GM10248 (cell line): ENCODE data around the gene CST9.
A peak's percentile ranks its signal among the peaks of the same experiment; 100 is the strongest.

ENCODE experiments used
- CTCF ChIA-PET: fragments of 300-600 bp; sonication (Branson Sonifier 250); formaldehyde crosslinking; extraction: SDS; loops from one replicate; lab custom pipeline; 2021; ENCODE audit warnings: antibody characterized with exemption; lab: Yijun Ruan, JAX
- POLR2A ChIA-PET: fragments of 350-650 bp; sonication (Branson Sonifier 250); formaldehyde crosslinking; extraction: SDS; loops from one replicate; lab custom pipeline; 2020; ENCODE audit warnings: antibody characterized with exemption; lab: Yijun Ruan, JAX
- DNase-seq: peaks from one replicate; pipeline ENCODE4 v3.0.0; 2012; ENCODE audit errors: extremely low spot score
- CTCF ChIP-seq: IDR thresholded peaks from 2 replicates; pipeline ENCODE4 v1.5.1; 2012; ENCODE audit warnings: mild to moderate bottlenecking, low read depth; ENCODE audit errors: extremely low read depth, missing control alignments, control extremely low read depth

Gene CST9

GRCh38 chr20:23629542-23630391 is 24.1 kb upstream of the CST9 start:
- ChIA-PET POLR2A (no interaction called here), CTCF (no interaction called here)
- no peak for DNase-seq
- no peak for TF ChIP-seq CTCF

GRCh38 chr20:23629017-23629541 is 23.4 kb upstream of the CST9 start:
- CTCF ChIA-PET: no interaction called here
- POLR2A ChIA-PET: no interaction called here
- DNase-seq: no peak
- TF ChIP-seq CTCF: no peak

- ChIA-PET POLR2A (no interaction called here), CTCF (no interaction called here)
- DNase-seq: no peak
Observed at GRCh38 chr20:23628402-23629016, 22.8 kb upstream of the CST9 start.

GRCh38 chr20:23627501-23627900 is 21.8 kb upstream of the CST9 start:
- TF ChIP-seq CTCF: no peak
- POLR2A ChIA-PET: no interaction called here
- no peak for DNase-seq
- CTCF ChIA-PET: interaction anchor here (1.0 kb wide), 1 partner anchor 21 kb away, joined by 4 read pairs; no protein-coding TSS in a partner anchor

More at GRCh38 chr20:23628402-23629016, 22.8 kb upstream of the CST9 start:
- no peak for TF ChIP-seq CTCF

GRCh38 chr20:23626040-23626620 is 20.4 kb upstream of the CST9 start:
- ChIA-PET CTCF (interaction anchor here (1.0 kb wide), 1 partner anchor 184 kb away, joined by 4 read pairs; no protein-coding TSS in a partner anchor), POLR2A (no interaction called here)
- TF ChIP-seq CTCF: no peak
- no peak for DNase-seq

GRCh38 chr20:23625236-23625964 is 19.7 kb upstream of the CST9 start:
- CTCF ChIA-PET: interaction anchor here (1.0 to 1.5 kb wide), 2 partner anchors 18 to 184 kb away, joined by 3 to 4 read pairs; no protein-coding TSS in a partner anchor
- peak; percentile 39 for DNase-seq
- no peak for TF ChIP-seq CTCF
- POLR2A ChIA-PET: no interaction called here
